ENCODE measurements around the gene SSTR3. TPM values are rescaled to one million over a fixed set of nuclear protein-coding genes. Genes with fewer than 3 reads are reported as not detected.
A peak's percentile ranks its signal among the peaks of the same experiment; 100 is the strongest.

The SSTR3 gene
- total RNA-seq, 1 donor from 2014 or later = not detected

- Mint-ChIP-seq H3K9me3 (ENCODE audit: unreplicated experiment) (peaks cover 2% of the 10 kb centered on the region), H3K36me3 (ENCODE audit: unreplicated experiment) (peaks cover 6% of the 10 kb centered on the region), H3K27me3 (ENCODE audit: unreplicated experiment) (peaks cover 3% of the 10 kb centered on the region), H3K4me3 (ENCODE audit: unreplicated experiment) (peak overlapping the region; percentile 83), H3K27ac (ENCODE audit: unreplicated experiment) (peak overlapping the region; percentile 72), H3K4me1 (ENCODE audit: low read depth, unreplicated experiment) (peaks cover 5% of the 10 kb centered on the region)
- DNase-seq = peak; percentile 99
- TF ChIP-seq CTCF (IDR thresholded peaks at IDR 0.05; ENCODE audit: partially characterized antibody, unreplicated experiment) = peak; percentile 84
Measured at GRCh38 chr22:37199103-37199759, 13.0 kb downstream of the SSTR3 start.

GRCh38 chr22:37198258-37199102 is 13.8 kb downstream of the SSTR3 start:
- Mint-ChIP-seq H3K27ac (ENCODE audit: unreplicated experiment) (peak overlapping the region; percentile 72), H3K4me1 (ENCODE audit: low read depth, unreplicated experiment) (peaks cover 5% of the 10 kb centered on the region), H3K9me3 (ENCODE audit: unreplicated experiment) (peaks cover 2% of the 10 kb centered on the region), H3K27me3 (ENCODE audit: unreplicated experiment) (peaks cover 3% of the 10 kb centered on the region), H3K4me3 (ENCODE audit: unreplicated experiment) (peak overlapping the region; percentile 83), H3K36me3 (ENCODE audit: unreplicated experiment) (peaks cover 11% of the 10 kb centered on the region)
- DNase-seq = peak; percentile 91
- peak; percentile 90 for TF ChIP-seq CTCF (IDR thresholded peaks at IDR 0.05; ENCODE audit: partially characterized antibody, unreplicated experiment)

GRCh38 chr22:37197451-37198257 is 14.6 kb downstream of the SSTR3 start:
- Mint-ChIP-seq H3K9me3 (ENCODE audit: unreplicated experiment) (peaks cover 2% of the 10 kb centered on the region), H3K27ac (ENCODE audit: unreplicated experiment) (peak overlapping the region; percentile 67), H3K36me3 (ENCODE audit: unreplicated experiment) (peaks cover 11% of the 10 kb centered on the region), H3K27me3 (ENCODE audit: unreplicated experiment) (peaks cover 3% of the 10 kb centered on the region), H3K4me1 (ENCODE audit: low read depth, unreplicated experiment) (peaks cover 5% of the 10 kb centered on the region), H3K4me3 (ENCODE audit: unreplicated experiment) (peak overlapping the region; percentile 83)
- no peak for TF ChIP-seq CTCF (IDR thresholded peaks at IDR 0.05; ENCODE audit: partially characterized antibody, unreplicated experiment)
- peak; percentile 9 for DNase-seq

- no peak overlapping the region for H3K4me3 Mint-ChIP-seq (ENCODE audit: unreplicated experiment)
- no peak for TF ChIP-seq CTCF (IDR thresholded peaks at IDR 0.05; ENCODE audit: partially characterized antibody, unreplicated experiment)
- peaks cover 5% of the 10 kb centered on the region for H3K4me1 Mint-ChIP-seq (ENCODE audit: low read depth, unreplicated experiment)
- peaks cover 3% of the 10 kb centered on the region for H3K27me3 Mint-ChIP-seq (ENCODE audit: unreplicated experiment)
- peaks cover 11% of the 10 kb centered on the region for H3K36me3 Mint-ChIP-seq (ENCODE audit: unreplicated experiment)
- DNase-seq = peak; percentile 5
- no peak overlapping the region for H3K27ac Mint-ChIP-seq (ENCODE audit: unreplicated experiment)
- H3K9me3 Mint-ChIP-seq (ENCODE audit: unreplicated experiment) = peaks cover 2% of the 10 kb centered on the region
Measured at GRCh38 chr22:37196539-37197450, 15.5 kb downstream of the SSTR3 start.

Data from glutamatergic neuron (in vitro differentiated cells).